K562 (cell line): ENCODE data around the gene GPR37L1. TPM values are rescaled to one million over a fixed set of nuclear protein-coding genes. Genes with fewer than 3 reads are reported as not detected.

Experiments
- CREBBP ChIP-seq: IDR thresholded peaks from one replicate; pipeline ENCODE4 v1.6.1; 2012; ENCODE audit warnings: low read depth, mild to moderate bottlenecking, control low read depth, inconsistent platforms, low read length
- CUX1 ChIP-seq: fragments of 200-800 bp; sonication (Bioruptor generic); IDR thresholded peaks from 2 replicates; pipeline ENCODE4 v1.6.1; 2016; ENCODE audit warnings: missing genetic modification characterization, missing compliant biosample characterization
- FOXA3 ChIP-seq, 2 experiments: fragments of 450-650 bp in 1 of 2; sonication (generic) in 1 of 2; formaldehyde crosslinking; IDR thresholded peaks in 1 of 2; conservative IDR thresholded peaks in 1 of 2; 2 replicates each; pipeline versions ENCODE4 v1.4.0 to v1.8.0; 2020 to 2022; ENCODE audit warnings: mild to moderate bottlenecking in 2 of 2, missing genetic modification reagents in 1 of 2
- FOXJ2 ChIP-seq: fragments of 200-800 bp; sonication (Bioruptor generic); IDR thresholded peaks from 2 replicates; pipeline ENCODE4 v1.6.1; 2016; ENCODE audit warnings: missing genetic modification characterization, missing compliant biosample characterization
- KLF16 ChIP-seq: IDR thresholded peaks from 2 replicates; pipeline ENCODE4 v1.6.1; 2016; ENCODE audit warnings: antibody characterized with exemption
- NR4A1 ChIP-seq, 2 experiments: fragments of 250-450 bp in 1 of 2; fragments of 450-650 bp in 1 of 2; sonication (Bioruptor Pico) in 1 of 2; IDR thresholded peaks; 2 replicates each; pipeline versions ENCODE4 v1.4.0 to v1.6.1; 2016 to 2020; ENCODE audit warnings: mild to moderate bottlenecking in 2 of 2, missing compliant biosample characterization in 1 of 2, missing genetic modification characterization in 1 of 2, moderate library complexity in 1 of 2
- RBFOX2 ChIP-seq: fragments of 200-400 bp; formaldehyde crosslinking; IDR thresholded peaks from 2 replicates; pipeline ENCODE4 v1.6.1; 2017; ENCODE audit warnings: low read depth, mild to moderate bottlenecking, low read length, moderate library complexity
- SAFB2 ChIP-seq: fragments of 200-400 bp; formaldehyde crosslinking; IDR thresholded peaks from 2 replicates; pipeline ENCODE4 v1.6.1; 2018; ENCODE audit warnings: borderline replicate concordance, low read length, low read depth, moderate library complexity; ENCODE audit not compliant: severe bottlenecking
- ZNF398 ChIP-seq: fragments of 250-450 bp; sonication (Bioruptor Pico); IDR thresholded peaks from 2 replicates; pipeline ENCODE4 v1.8.0; 2021; ENCODE audit warnings: moderate library complexity, mild to moderate bottlenecking, inconsistent platforms
- ZNF561 ChIP-seq: fragments of 450-650 bp; formaldehyde crosslinking; conservative IDR thresholded peaks from 2 replicates; pipeline ENCODE4 v1.4.0; 2020; ENCODE audit warnings: mild to moderate bottlenecking, moderate library complexity
- ZNF830 ChIP-seq: fragments of 250-450 bp; sonication (Bioruptor Pico); IDR thresholded peaks from 2 replicates; pipeline ENCODE4 v1.5.0; 2021; ENCODE audit warnings: mild to moderate bottlenecking
- polyA plus RNA-seq, 8 experiments: library from polyadenylated mRNA; depleted of rRNA in 4 of 8; stranded (reverse) in 5 of 8; unstranded in 3 of 8; fragments of >200 nt; fragmentation: Nextera tagmentation in 2 of 8; fragmentation: Illumina TruSeq in 1 of 8; extraction: Ambion mirVana in 2 of 8; extraction: Trizol in 1 of 8; gene quantifications; 2 replicates each; pipeline versions ENCODE4 v1.2.1 to v1.2.3, GENCODE V29; 2011 to 2014; ENCODE audit warnings: inconsistent platforms in 1 of 8, missing spikeins in 1 of 8
- total RNA-seq, 7 experiments: library from RNA; depleted of rRNA in 6 of 7; stranded (reverse); fragments of >200 nt in 6 of 7; fragmentation: Illumina TruSeq in 2 of 7; extraction: Trizol in 2 of 7; gene quantifications; 2 replicates each; pipeline versions ENCODE4 v1.2.1 to v1.2.3, GENCODE V29; 2011 to 2021; ENCODE audit warnings: low replicate concordance in 1 of 7
- TF ChIP-seq, protein P1 (sequence below), 3 experiments: fragments of 200-800 bp in 1 of 3; sonication (Bioruptor generic) in 1 of 3; sonication (generic) in 1 of 3; formaldehyde crosslinking in 1 of 3; IDR thresholded peaks; 2 replicates each; pipeline versions ENCODE4 v1.6.1 to v1.8.0; 2016 to 2022; ENCODE audit warnings: mild to moderate bottlenecking in 2 of 3, missing compliant biosample characterization in 2 of 3, missing genetic modification characterization in 2 of 3, missing genetic modification reagents in 1 of 3

The GPR37L1 gene
- total and polyA plus RNA-seq, 9 of the 15 experiments (the other 6 are each of a cell fraction or from before 2014, with no cell fraction given): not detected

GRCh38 chr1:202163281-202164270, 40.9 kb downstream of the GPR37L1 start (continued):
- no peak for TF ChIP-seq CREBBP
- 0 out of 2 replicates have a peak, but pooled peaks have one; percentile 5 for TF ChIP-seq NR4A1 (CRISPR knock-in tag; IDR thresholded peaks at IDR 0.05)
- TF ChIP-seq NR4A1 (tag; IDR thresholded peaks at IDR 0.05): peak; percentile 43; the same call in 1 of the 2 replicates
- TF ChIP-seq RBFOX2: 0 out of 2 replicates have a peak, but pooled peaks have one; percentile 27
- no peak for TF ChIP-seq ZNF398 (CRISPR knock-in tag)
- no peak for TF ChIP-seq SAFB2
- TF ChIP-seq FOXJ2: no peak
- TF ChIP-seq KLF16: peak; percentile 72
- TF ChIP-seq CUX1 (CRISPR knock-in tag): no peak
- TF ChIP-seq ZNF830 (CRISPR knock-in tag): 0 out of 2 replicates have a peak, but pooled peaks have one; percentile 62
- TF ChIP-seq FOXA3 (CRISPR knock-in tag; conservative IDR thresholded peaks at IDR 0.05 in 1 of 2, IDR thresholded peaks at IDR 0.05 in 1 of 2): no peak
- TF ChIP-seq, protein P1, sequence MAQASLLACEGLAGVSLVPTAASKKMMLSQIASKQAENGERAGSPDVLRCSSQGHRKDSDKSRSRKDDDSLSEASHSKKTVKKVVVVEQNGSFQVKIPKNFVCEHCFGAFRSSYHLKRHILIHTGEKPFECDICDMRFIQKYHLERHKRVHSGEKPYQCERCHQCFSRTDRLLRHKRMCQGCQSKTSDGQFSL (CRISPR knock-in tag; IDR thresholded peaks at IDR 0.05): 0 out of 2 replicates have a peak, but pooled peaks have one; percentile 29
- TF ChIP-seq, protein P1 (tag; IDR thresholded peaks at IDR 0.05): no peak
- TF ChIP-seq ZNF561 (CRISPR knock-in tag): no peak
